Cardiac muscle cell (in vitro differentiated cells and primary cell): ENCODE data around the gene BIRC2. TPM values are rescaled to one million over a fixed set of nuclear protein-coding genes. Genes with fewer than 3 reads are reported as not detected.

Experiments used
- DNase-seq, 2 donors: peaks; one replicate each; pipeline versions ENCODE4 v3.0.0 to v3.0.0-alpha.2; 2010 to 2017; ENCODE audit warnings: low read depth in 1 of 2, low spot score in 1 of 2
- H3K27ac ChIP-seq: fragments of 200-600 bp; sonication (generic); 2 replicates; pipeline ENCODE4 v1.5.1; 2016
- H3K27me3 ChIP-seq: fragments of 200-600 bp; sonication (generic); 2 replicates; pipeline ENCODE4 v1.6.0; 2016; ENCODE audit warnings: control low read depth
- H3K36me3 ChIP-seq: fragments of 200-600 bp; sonication (generic); 2 replicates; pipeline ENCODE4 v1.5.1; 2016; ENCODE audit warnings: control low read depth
- H3K4me1 ChIP-seq: fragments of 200-600 bp; sonication (generic); 2 replicates; pipeline ENCODE4 v1.8.1; 2017; ENCODE audit warnings: low read depth, mild to moderate bottlenecking, mixed run types
- H3K4me3 ChIP-seq: fragments of 200-600 bp; sonication (generic); 2 replicates; pipeline ENCODE4 v1.5.1; 2016; ENCODE audit warnings: mild to moderate bottlenecking
- H3K9me3 ChIP-seq: fragments of 200-600 bp; sonication (generic); 2 replicates; pipeline ENCODE4 v1.5.1; 2017; ENCODE audit warnings: low read depth, mild to moderate bottlenecking, control low read depth
- polyA plus RNA-seq: library from polyadenylated mRNA; unstranded; fragments of >200 nt; fragmentation: Nextera tagmentation; extraction: Ambion mirVana; gene quantifications from 2 replicates; pipeline ENCODE4 v1.2.1, GENCODE V29; 2016
- total RNA-seq: library from RNA; depleted of rRNA; stranded (reverse); fragments of >200 nt; gene quantifications from 2 replicates; pipeline ENCODE4 v1.2.3, GENCODE V29; 2016
- TF ChIP-seq, protein P1 (sequence below): IDR thresholded peaks from 2 replicates; pipeline ENCODE4 v1.5.1; 2012; ENCODE audit warnings: low read depth, mild to moderate bottlenecking, low read length

The BIRC2 gene
- total and polyA plus RNA-seq, 2 experiments from 2014 or later: 36.1 to 40.4 TPM

DNA sequence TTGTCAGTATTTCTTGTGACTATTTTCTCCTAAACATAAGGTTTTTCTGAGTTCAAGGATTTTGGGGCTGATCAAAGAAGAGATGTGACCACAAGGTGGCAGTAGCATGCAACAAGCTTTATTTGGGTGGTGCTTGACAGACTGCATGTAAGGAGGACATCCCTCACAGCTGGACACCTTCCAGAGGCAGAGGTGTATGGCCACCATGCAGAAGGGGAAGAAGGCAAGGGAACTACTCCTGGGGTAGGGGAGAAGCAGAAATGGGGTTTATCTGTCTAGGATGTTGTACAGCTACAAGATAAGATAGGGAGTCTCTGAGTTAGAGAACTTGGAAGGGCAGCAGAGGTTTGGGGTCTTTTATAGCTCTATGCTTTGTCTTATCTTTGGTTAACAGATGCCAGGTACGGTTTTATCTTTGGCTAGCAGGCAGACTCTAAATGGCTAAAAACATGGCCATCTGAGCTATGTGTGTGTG, 5.1 kb upstream of the BIRC2 start:
- H3K4me1 ChIP-seq: peaks cover 8% of the 10 kb centered on the region

DNA sequence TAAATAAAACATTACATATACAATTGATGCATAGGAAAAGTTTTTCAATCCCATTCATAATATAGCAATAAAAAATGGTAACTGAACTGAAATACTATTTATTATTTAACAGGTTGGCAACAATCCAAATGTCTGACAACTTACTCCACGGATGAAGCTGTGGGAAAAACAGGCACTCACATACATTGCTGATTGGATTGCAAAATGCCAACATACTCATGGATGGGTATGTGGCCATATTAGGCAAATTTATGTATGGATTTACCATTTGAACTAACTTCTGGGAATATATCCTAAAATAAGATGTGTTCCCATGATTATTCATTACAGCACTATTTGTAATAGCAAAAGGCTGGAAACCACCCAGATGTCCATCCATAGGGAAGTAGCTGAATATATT, 3.2 kb upstream of the BIRC2 start:
- Histone ChIP-seq H3K9me3 (no peaks in the 10 kb centered on the region), H3K27me3 (no peaks in the 10 kb centered on the region), H3K27ac (no peak overlapping the region), H3K36me3 (no peaks in the 10 kb centered on the region), H3K4me1 (peaks cover 14% of the 10 kb centered on the region), H3K4me3 (no peak overlapping the region)
- TF ChIP-seq, protein P1, sequence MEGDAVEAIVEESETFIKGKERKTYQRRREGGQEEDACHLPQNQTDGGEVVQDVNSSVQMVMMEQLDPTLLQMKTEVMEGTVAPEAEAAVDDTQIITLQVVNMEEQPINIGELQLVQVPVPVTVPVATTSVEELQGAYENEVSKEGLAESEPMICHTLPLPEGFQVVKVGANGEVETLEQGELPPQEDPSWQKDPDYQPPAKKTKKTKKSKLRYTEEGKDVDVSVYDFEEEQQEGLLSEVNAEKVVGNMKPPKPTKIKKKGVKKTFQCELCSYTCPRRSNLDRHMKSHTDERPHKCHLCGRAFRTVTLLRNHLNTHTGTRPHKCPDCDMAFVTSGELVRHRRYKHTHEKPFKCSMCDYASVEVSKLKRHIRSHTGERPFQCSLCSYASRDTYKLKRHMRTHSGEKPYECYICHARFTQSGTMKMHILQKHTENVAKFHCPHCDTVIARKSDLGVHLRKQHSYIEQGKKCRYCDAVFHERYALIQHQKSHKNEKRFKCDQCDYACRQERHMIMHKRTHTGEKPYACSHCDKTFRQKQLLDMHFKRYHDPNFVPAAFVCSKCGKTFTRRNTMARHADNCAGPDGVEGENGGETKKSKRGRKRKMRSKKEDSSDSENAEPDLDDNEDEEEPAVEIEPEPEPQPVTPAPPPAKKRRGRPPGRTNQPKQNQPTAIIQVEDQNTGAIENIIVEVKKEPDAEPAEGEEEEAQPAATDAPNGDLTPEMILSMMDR: no peak
- DNase-seq: peak in 1 of 2 donors; percentile 20

More for the DNA sequence above, 5.1 kb upstream of the BIRC2 start:
- Histone ChIP-seq H3K9me3 (no peaks in the 10 kb centered on the region), H3K27ac (no peak overlapping the region), H3K27me3 (peaks cover 3% of the 10 kb centered on the region), H3K4me3 (no peak overlapping the region), H3K36me3 (no peaks in the 10 kb centered on the region)
- TF ChIP-seq, protein P1: peak; percentile 83
- DNase-seq: peak; percentile 83 to 89

DNA sequence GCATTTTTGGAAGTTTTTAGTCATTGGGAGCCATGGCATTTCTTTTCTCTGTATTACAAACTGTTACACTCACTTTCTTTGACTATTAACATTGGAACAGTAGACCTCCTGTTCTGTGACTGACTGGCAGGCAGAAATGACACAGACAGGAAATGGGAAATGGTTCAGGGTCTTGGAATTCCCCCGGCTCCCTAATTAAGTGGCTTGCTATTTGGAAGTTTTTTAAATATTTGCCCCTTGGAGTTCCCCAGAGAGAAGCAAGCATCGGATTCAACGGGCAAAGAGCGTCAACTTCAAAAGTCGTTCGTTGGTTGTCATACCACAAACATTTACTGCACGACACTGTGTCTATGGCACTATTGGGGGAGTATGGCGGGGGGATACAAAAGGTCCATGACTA, 1.1 kb upstream of the BIRC2 start:
- peak overlapping the region; percentile 47 for H3K4me3 ChIP-seq
- no peaks in the 10 kb centered on the region for H3K9me3 ChIP-seq
- H3K27me3 ChIP-seq: no peaks in the 10 kb centered on the region
- H3K36me3 ChIP-seq: peaks cover 2% of the 10 kb centered on the region
- TF ChIP-seq, protein P1: no peak
- peak overlapping the region; percentile 94 for H3K27ac ChIP-seq
- peak in 1 of 2 donors; percentile 24 for DNase-seq
- H3K4me1 ChIP-seq: peaks cover 15% of the 10 kb centered on the region

DNA sequence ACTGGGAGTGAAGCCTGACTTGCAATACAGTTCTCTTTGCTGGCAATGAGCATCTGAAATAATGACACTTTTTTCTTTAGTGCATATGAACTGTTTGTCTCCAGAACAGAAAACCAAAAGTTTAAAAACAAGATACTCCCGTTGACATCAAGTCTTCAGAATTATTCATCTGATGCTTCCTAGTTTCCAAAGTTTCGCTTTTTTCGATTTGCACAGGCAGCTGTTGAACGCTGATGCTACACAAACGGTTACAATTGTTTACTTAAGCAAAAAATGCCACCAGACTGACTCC, 612 bp upstream of the BIRC2 start:
- peak overlapping the region; percentile 47 for H3K4me3 ChIP-seq
- TF ChIP-seq, protein P1: no peak
- no peaks in the 10 kb centered on the region for H3K9me3 ChIP-seq
- H3K27me3 ChIP-seq: no peaks in the 10 kb centered on the region
- peaks cover 15% of the 10 kb centered on the region for H3K4me1 ChIP-seq
- peak overlapping the region; percentile 94 for H3K27ac ChIP-seq
- DNase-seq: no peak
- peaks cover 3% of the 10 kb centered on the region for H3K36me3 ChIP-seq

DNA sequence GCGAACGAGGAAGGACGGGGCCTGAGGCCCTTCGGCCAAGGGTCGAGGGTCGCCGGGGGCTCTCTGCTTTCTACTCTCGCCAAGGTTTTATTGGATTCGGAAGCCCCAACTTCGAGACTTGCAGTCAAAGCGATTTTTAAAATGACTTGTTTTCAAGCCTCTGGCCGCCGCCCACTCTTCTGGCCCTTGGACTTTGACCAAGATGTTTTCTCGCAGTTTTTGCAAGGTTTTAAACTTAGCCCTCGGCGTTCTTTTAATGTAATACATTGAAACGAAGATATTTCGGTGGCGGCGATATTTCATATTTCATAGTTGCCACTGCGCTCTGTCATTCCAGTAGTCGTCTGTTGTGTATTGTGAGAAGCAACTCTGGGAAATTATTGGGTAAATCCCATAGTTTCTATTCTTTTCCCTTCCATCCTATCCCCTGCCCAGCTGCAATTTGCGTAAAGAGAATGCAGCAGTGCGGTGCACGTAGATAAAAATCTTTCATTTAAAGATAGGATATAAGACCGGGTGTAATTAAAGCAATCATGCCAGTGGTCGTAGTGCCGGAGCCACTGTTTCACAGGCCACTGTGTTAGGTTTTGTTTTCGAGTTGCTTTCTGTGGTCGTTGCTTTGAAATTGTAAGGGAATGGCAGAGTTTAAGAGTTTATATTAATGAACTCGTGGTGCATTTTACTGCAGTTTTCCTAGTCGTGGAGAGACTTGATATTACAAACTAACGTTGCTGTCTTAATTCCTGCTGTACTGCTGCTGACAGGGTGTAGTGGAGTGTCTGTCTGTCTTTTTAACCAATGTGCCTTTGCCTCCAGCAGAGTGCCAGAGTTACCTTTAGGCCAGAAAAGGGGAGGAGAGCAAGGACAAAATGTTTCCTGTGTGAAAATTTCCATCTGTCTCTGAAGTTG, 702 bp downstream of the BIRC2 start:
- peak; percentile 19 to 47 for DNase-seq
- peak overlapping the region; percentile 94 for H3K27ac ChIP-seq
- TF ChIP-seq, protein P1: no peak

More for the DNA sequence above, 702 bp downstream of the BIRC2 start:
- H3K36me3 ChIP-seq: peaks cover 3% of the 10 kb centered on the region
- H3K27me3 ChIP-seq: no peaks in the 10 kb centered on the region
- H3K4me3 ChIP-seq: peak overlapping the region; percentile 47
- H3K4me1 ChIP-seq: peaks cover 15% of the 10 kb centered on the region
- H3K9me3 ChIP-seq: no peaks in the 10 kb centered on the region
